ENCODE data around the gene PAX2. TPM values are rescaled to one million over a fixed set of nuclear protein-coding genes. Genes with fewer than 3 reads are reported as not detected.

Gene PAX2
- total RNA-seq, 1 experiment from 2014 or later = 0.09 TPM

- Mint-ChIP-seq H3K4me1 (peaks cover 13% of the 10 kb centered on the region), H3K36me3 (no peaks in the 10 kb centered on the region), H3K27ac (no peak overlapping the region), H3K4me3 (peak overlapping the region; percentile 52), H3K9me3 (no peaks in the 10 kb centered on the region), H3K27me3 (ENCODE audit: low read depth) (peaks cover 99% of the 10 kb centered on the region)
- DNase-seq (ENCODE audit: low spot score) (peak; percentile 57), ATAC-seq (no peak)
- POLR2A ChIA-PET = interaction anchor here (0.5 kb wide), 1 partner anchor 67 kb away, joined by 3 read pairs; no protein-coding TSS in a partner anchor
- no peak for TF ChIP-seq ELF4 (CRISPR knock-in tag; IDR thresholded peaks at IDR 0.05; ENCODE audit: low read depth)
- TF ChIP-seq ZNF512 (CRISPR knock-in tag; IDR thresholded peaks at IDR 0.05; ENCODE audit: borderline replicate concordance) = no peak
- TF ChIP-seq E2F5 (CRISPR knock-in tag; IDR thresholded peaks at IDR 0.05) = no peak
- TF ChIP-seq ZNF317 (CRISPR knock-in tag; IDR thresholded peaks at IDR 0.05; ENCODE audit: borderline replicate concordance, low read depth) = no peak
- no peak for TF ChIP-seq SP1 (CRISPR knock-in tag; conservative IDR thresholded peaks at IDR 0.05)
- TF ChIP-seq ZBTB43 (CRISPR knock-in tag; IDR thresholded peaks at IDR 0.05) = no peak
- no peak for TF ChIP-seq RELA (CRISPR knock-in tag; IDR thresholded peaks at IDR 0.05; ENCODE audit: borderline replicate concordance)
- TF ChIP-seq MLX (CRISPR knock-in tag; IDR thresholded peaks at IDR 0.05) = no peak
- no peak for TF ChIP-seq TEAD1 (CRISPR knock-in tag; IDR thresholded peaks at IDR 0.05)
- TF ChIP-seq E2F1 (CRISPR knock-in tag; IDR thresholded peaks at IDR 0.05) = no peak
- no peak for TF ChIP-seq PRDM15 (CRISPR knock-in tag; IDR thresholded peaks at IDR 0.05)
- CTCF ChIA-PET = interaction anchor here (0.6 to 1.4 kb wide), 4 partner anchors 53 to 162 kb away, joined by 3 to 4 read pairs (median 3); no protein-coding TSS in a partner anchor
Observed at GRCh38 chr10:100723770-100724530, 21.4 kb upstream of the PAX2 start.

- peaks cover 99% of the 10 kb centered on the region for H3K27me3 Mint-ChIP-seq (ENCODE audit: low read depth)
- no peaks in the 10 kb centered on the region for H3K36me3 Mint-ChIP-seq
- ChIA-PET POLR2A (interaction anchor here (0.5 kb wide), 1 partner anchor 68 kb away, joined by 3 read pairs; no protein-coding TSS in a partner anchor), CTCF (interaction anchor here (0.6 to 1.8 kb wide), 8 partner anchors 9 to 162 kb away, joined by 3 to 5 read pairs (median 3); no protein-coding TSS in a partner anchor)
- H3K9me3 Mint-ChIP-seq = no peaks in the 10 kb centered on the region
- no peak overlapping the region for H3K27ac Mint-ChIP-seq
- no peak for DNase-seq (ENCODE audit: low spot score)
- ATAC-seq = peak; percentile 16; the same call in 1 of the 2 replicates
- peaks cover 16% of the 10 kb centered on the region for H3K4me1 Mint-ChIP-seq
- H3K4me3 Mint-ChIP-seq = peak overlapping the region; percentile 33
- TF ChIP-seq TEAD4 (CRISPR knock-in tag; IDR thresholded peaks at IDR 0.05) (no peak), CDX4 (CRISPR knock-in tag; IDR thresholded peaks at IDR 0.05; ENCODE audit: borderline replicate concordance) (no peak), NR3C1 (CRISPR knock-in tag; conservative IDR thresholded peaks at IDR 0.05; ENCODE audit: low read depth) (no peak), ZNF138 (CRISPR knock-in tag; conservative IDR thresholded peaks at IDR 0.05) (no peak), E2F1 (CRISPR knock-in tag; IDR thresholded peaks at IDR 0.05) (no peak), NFATC4 (CRISPR knock-in tag; IDR thresholded peaks at IDR 0.05) (no peak), E2F4 (CRISPR knock-in tag; IDR thresholded peaks at IDR 0.05; ENCODE audit: borderline replicate concordance, low read depth) (no peak), ZBTB43 (CRISPR knock-in tag; IDR thresholded peaks at IDR 0.05) (no peak)
Observed at GRCh38 chr10:100724531-100725027, 20.8 kb upstream of the PAX2 start.

All from WTC11 (cell line).